Body of pancreas (tissue), 4 donors: ENCODE data around the gene ADSS1.

Experiments used
- POLR2A ChIP-seq, 3 donors: fragments of 450-650 bp; IDR thresholded peaks; one replicate each; pipeline ENCODE4 v1.6.1; 2016; ENCODE audit warnings: antibody characterized with exemption in 3 of 3, mild to moderate bottlenecking in 2 of 3
- TF ChIP-seq, protein P1 (sequence below), 7 experiments: fragments of 450-650 bp in 4 of 7; fragments of 200-600 bp in 3 of 7; sonication (generic) in 3 of 7; IDR thresholded peaks; one replicate each; pipeline ENCODE4 v1.5.1; 2016 to 2019; ENCODE audit warnings: antibody characterized with exemption in 7 of 7

DNA sequence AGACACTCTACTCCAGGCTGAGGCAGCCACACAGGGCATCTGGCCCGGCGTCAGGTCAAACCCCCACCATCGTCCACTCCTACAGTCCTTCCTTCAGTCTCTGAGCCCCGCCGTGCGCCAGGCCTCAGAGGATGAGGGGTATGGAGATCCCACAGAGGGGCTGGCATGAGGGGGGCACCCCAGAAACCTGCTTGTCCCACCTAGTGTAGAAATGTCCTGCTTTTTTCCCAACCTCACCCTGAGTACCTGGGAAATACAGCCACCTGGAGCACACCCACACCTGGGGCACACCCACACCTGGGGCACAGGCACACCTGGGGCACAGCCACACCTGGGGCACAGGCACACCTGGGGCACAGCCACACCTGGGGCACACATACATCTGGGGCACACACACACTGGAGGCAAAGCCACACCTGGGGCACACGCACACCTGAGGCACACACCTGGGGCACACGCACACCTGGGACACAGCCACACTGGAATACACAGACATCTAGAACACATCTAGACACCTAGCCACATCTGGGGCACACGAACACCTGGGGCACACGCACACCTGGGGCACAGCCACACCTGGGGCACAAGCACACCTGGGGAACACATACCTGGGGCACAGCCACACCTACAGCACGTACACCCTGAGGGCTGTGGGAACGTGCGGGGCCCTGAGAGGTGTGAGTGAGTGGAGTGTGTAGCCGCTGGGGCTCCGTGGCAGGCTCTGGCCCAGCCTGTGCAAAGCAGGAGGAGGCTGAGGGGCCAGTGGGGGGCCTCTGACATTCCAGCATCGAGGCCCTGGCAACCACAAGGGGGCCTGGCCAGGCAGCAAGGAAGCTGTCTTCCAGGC is 53.2 kb downstream of the ADSS1 start:
- TF ChIP-seq, protein P1, sequence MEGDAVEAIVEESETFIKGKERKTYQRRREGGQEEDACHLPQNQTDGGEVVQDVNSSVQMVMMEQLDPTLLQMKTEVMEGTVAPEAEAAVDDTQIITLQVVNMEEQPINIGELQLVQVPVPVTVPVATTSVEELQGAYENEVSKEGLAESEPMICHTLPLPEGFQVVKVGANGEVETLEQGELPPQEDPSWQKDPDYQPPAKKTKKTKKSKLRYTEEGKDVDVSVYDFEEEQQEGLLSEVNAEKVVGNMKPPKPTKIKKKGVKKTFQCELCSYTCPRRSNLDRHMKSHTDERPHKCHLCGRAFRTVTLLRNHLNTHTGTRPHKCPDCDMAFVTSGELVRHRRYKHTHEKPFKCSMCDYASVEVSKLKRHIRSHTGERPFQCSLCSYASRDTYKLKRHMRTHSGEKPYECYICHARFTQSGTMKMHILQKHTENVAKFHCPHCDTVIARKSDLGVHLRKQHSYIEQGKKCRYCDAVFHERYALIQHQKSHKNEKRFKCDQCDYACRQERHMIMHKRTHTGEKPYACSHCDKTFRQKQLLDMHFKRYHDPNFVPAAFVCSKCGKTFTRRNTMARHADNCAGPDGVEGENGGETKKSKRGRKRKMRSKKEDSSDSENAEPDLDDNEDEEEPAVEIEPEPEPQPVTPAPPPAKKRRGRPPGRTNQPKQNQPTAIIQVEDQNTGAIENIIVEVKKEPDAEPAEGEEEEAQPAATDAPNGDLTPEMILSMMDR (IDR thresholded peaks at IDR 0.05), result no peak
- TF ChIP-seq POLR2A (IDR thresholded peaks at IDR 0.05), result no peak
